ENCODE measurements around the gene GRK2.

- TF ChIP-seq, protein P1, sequence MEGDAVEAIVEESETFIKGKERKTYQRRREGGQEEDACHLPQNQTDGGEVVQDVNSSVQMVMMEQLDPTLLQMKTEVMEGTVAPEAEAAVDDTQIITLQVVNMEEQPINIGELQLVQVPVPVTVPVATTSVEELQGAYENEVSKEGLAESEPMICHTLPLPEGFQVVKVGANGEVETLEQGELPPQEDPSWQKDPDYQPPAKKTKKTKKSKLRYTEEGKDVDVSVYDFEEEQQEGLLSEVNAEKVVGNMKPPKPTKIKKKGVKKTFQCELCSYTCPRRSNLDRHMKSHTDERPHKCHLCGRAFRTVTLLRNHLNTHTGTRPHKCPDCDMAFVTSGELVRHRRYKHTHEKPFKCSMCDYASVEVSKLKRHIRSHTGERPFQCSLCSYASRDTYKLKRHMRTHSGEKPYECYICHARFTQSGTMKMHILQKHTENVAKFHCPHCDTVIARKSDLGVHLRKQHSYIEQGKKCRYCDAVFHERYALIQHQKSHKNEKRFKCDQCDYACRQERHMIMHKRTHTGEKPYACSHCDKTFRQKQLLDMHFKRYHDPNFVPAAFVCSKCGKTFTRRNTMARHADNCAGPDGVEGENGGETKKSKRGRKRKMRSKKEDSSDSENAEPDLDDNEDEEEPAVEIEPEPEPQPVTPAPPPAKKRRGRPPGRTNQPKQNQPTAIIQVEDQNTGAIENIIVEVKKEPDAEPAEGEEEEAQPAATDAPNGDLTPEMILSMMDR (conservative IDR thresholded peaks at IDR 0.05 in 1 of 2, IDR thresholded peaks at IDR 0.05 in 1 of 2; ENCODE audit: low read depth in 1 of 2, low read length in 2 of 2): no peak
- no peak for TF ChIP-seq EZH2 (IDR thresholded peaks at IDR 0.05; ENCODE audit: low read length, missing control alignments)
These were observed 2.6 kb downstream of the GRK2 start for GRCh38 chr11:67268962-67269268.
